HG02623 (cell line): Measurements from ENCODE around the gene EP400.
"Not testable (repeated sequence)": the region's sequence is repeated elsewhere in the genome, so short reads cannot be mapped to it uniquely, and the experiment has no call there.

Experiments used
- ATAC-seq: cut with Tn5 transposase; IDR thresholded peaks from one replicate; pipeline ENCODE4 v1.9.1; 2021; ENCODE audit warnings: moderate library complexity; ENCODE audit not compliant: unreplicated experiment

EP400 gene

DNA sequence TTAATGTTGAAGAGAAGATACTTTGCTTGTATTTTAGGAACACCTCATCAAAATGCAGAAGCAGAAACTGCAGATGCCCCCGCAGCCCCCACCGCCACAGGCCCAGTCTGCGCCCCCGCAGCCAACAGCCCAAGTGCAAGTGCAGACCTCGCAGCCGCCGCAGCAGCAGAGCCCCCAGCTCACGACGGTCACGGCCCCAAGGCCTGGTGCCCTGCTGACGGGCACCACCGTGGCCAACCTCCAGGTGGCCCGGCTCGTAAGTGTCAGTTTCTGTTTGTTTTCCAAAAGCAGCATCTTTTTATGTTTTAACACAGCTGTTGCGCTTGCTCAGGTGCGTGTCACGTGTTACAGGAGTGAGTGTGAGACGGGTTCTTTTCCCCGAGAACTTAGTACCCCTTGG, 114.9 kb downstream of the EP400 start:
- no peak for ATAC-seq

DNA sequence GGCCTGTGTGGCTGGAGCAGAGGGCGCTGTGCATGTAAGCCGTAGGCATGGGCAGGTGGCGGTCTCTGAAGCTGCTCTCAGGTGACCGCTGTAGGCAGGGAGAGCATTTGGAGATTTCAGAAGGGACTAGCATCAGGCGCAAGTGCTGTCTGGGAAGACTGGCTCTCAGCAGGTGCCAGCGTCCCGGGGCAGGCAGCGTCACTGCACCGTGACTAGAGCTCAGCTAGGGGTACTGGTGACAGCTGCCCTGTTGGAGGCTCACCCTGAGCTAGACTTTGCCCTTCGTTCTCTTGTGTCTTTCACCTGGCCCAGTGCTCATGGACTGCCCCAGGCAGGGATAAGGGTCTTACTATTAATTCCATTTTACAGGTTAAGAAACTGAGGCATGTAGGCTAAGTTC, 115.5 kb downstream of the EP400 start:
- ATAC-seq, result no peak

DNA sequence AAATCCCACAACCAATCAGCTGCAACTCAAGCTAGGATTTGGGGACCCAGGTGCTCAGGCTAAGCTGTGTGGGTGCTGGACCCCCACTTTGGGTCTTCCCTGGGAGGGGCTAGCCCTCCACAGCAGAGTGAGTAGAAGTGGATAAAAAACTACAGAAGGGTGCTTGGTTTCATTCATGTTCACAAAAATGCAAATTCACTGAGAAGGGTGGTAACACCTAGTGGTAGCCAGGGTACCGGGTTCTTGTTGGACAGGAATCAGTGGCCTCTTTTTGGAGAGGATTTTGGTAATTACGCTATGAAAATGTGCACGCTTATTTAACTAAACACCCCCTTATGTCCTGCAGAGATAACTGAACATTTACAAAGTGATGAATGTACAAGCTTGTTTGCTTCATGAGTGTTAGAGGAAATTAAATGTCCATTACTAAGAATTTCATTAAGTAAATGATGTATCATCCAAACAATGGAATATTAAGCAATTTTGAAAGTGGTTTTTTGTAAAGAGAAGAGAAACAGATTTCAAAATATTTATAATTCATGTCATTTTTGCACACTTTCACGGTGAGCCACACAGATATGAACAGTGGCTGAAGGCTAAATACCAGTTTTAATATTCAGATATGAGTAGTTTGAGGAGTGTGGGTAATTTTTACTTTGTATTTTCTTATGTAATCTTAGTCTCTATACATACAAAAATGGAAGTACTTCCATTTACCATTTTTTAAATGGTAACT, 116.0 kb downstream of the EP400 start:
- no peak for ATAC-seq

DNA sequence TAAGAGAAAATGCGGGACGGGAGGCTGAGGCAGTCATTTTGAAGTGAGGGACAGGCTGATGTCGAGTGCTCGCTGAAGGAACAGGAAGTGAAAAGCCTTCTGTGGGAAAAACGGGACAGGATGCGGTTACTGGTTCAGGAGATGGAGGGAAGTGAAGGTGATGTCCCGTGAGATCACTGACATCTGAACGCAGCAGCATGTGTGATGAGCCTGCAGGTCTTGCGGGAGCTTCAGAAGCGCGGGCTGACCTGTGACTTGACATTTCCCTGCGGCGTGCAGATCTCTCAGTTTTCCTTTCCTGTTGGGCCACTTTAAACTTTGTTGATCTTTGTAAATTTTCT, 116.6 kb downstream of the EP400 start:
- no peak for ATAC-seq

DNA sequence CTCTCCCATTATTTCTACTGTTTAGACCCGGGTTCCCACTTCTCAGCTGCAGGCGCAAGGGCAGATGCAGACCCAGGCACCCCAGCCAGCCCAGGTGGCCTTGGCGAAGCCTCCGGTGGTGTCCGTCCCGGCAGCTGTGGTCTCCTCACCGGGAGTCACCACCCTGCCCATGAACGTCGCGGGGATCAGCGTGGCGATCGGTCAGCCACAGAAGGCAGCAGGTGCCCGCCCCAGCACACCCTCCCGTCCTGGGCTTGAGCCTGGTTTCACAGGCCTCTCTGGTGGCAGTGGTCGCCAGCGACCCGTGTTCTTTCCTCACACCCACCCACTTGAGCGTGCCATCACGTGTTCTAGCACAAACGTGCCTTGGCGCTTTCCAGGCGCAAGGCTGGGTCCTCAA, 117.0 kb downstream of the EP400 start:
- no peak for ATAC-seq

DNA sequence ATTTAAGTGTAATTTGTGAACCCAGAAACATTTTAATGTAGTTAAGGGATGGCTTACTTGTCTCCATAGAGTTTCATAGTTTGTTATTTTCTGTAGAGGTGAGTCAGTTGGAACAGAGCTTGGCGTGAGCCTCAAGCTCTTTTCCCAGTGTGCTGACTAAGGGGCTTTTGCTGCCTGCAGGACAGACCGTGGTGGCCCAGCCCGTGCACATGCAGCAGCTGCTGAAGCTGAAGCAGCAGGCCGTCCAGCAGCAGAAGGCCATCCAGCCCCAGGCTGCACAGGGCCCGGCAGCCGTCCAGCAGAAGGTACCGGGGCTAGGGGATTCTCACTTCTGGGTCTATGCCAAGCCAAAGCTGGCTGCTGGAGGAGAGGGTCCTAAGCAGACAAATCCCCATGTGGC, 117.4 kb downstream of the EP400 start:
- ATAC-seq, result no peak

DNA sequence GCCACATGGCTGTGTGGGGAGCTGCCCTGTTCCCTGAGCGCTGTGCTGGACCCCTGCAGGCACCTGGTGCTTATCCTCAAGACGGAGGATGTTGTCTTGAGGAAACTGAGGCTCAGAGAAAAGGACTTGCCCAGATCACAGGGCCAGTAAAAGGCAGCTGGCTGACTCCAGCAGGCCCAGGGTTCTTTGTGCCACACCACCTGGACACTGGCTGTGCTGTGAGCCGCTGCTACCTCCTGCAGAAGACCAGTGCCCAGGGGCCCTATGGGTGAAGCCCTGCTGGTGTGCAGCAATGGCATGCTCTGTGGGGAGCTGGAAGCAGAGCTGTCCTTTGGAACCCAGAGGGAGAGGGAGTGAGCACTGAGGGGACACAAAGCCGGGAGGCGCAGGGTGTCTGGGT, 118.5 kb downstream of the EP400 start:
- ATAC-seq, result no peak

DNA sequence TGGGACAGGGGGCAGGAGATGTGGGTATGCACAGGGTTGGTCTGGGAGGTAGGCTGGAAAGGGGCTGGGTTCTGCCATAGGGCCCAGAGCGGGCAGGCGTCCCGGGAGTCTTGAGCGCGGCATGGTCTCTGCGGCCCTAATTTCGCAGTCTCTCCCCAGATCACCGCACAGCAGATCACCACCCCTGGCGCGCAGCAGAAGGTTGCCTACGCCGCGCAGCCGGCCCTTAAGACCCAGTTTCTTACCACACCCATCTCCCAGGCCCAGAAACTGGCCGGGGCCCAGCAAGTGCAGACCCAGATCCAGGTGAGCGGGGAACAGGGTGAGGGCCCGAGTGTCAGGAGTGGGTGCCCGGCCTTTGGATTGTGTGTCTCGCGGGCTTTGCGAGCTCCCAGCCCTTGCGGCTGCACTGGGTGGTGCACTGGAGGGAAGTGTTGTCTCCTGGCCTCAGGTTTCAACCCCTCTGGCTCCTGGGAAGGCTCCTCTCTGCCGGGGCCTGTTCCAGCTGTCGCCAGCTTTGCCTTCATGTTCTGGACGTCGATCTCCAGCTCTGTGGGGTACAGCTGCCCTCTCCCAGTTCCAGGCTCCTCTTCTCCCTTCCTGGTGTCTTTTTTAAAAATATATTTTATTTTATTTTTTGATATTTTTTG, 119.7 kb downstream of the EP400 start:
- ATAC-seq, result no peak

DNA sequence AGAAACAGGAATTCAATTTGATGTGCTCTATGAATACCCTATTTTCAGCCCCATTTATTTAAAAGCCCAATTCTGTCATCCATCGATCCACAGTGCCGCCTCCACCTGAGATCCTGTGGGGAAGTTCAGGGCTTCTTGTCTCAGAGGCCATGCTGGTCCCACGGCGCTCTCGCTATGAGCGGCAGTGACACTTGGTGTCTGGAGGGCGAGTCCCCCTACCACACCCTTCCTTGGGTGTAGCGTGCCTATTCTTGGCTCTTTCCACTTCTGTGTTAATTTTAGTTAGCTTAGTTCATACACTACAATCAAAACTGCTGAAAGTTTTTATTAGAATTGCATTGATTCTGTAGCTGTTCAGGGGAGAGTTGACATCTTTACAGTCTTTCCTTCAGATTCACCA, 120.6 kb downstream of the EP400 start:
- no peak for ATAC-seq

DNA sequence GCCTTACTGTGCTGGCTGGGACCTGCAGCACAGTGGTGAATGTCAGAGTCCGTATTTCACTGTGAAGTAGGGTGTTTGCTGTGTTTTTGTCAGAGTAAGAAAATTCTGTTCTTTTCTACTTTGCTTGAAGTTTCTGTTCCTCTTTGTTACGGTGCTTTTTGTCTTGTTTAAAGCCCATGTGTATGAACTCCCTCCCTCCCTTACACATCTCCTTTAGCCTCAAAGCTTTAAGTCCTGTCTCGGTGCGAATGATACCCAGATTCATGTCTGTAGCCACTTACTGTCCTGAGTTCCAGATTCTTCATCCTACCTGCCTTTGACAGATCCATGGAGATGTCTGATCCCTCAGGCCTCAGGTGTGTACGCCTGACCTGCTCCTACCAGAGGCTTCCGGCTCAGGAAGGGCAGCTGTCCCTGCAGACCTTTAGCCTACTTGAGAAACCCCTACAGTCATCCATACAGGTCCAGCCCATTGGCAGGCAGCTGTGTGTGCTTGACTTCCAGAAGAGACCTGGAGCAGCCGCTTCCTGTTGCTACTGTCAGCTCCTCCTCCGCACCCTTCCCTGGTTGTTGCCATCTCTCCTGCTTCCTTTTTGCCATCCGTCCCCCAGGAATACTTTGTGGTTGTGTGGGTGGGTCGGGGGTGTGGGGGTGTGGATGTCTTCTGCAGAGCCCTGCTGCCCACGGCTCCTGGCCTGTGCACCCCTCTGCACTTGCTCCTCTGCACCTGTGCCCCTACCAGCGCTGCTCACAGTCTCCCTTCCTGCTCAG, 121.5 kb downstream of the EP400 start:
- peak; percentile 84 for ATAC-seq

DNA sequence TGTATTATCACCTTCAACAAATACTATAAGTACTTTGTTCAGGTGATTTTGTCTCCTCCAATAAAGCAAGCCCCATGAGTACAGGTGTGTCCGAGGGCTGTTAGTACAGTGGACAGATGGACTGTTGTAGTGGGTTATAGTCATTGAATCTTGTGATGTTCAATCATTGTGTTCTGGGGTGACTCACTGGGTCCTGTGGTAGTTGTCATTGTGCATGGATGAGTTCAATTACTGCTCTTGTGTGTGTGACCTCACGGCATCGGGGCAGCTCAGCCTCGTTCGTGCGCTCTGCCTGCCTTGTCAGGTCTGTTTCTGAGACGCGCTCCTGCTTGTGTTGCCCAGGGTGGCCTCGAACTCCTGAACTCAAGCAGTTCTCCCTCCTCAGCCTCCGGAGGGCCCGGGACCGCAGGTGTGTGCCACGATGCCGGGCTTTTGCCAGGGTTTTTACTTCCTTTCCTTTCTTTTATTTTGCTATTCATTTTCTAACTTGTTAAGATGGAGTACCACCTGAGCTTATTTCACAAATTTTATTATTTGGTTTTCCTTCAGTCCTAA, 122.2 kb downstream of the EP400 start:
- ATAC-seq, result no peak

DNA sequence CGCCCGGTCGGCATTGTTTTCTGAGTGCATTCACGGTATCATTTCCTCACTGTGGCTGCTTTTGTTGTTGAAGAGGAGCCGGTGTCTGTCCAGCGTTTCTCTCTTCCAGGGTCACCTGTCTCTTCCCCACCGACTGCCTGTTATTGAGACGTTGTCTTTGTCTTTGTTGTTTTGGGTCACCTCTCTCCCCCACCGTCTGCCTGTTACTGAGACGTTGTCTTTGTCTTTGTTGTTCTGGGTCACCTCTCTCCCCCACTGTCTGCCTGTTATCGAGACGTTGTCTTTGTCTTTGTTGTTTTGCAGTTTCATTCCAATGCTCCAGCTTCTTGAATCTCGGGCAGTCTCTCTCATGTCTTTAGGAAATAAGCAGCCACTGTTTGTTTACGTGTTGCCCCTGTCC, 124.5 kb downstream of the EP400 start:
- no peak for ATAC-seq

DNA sequence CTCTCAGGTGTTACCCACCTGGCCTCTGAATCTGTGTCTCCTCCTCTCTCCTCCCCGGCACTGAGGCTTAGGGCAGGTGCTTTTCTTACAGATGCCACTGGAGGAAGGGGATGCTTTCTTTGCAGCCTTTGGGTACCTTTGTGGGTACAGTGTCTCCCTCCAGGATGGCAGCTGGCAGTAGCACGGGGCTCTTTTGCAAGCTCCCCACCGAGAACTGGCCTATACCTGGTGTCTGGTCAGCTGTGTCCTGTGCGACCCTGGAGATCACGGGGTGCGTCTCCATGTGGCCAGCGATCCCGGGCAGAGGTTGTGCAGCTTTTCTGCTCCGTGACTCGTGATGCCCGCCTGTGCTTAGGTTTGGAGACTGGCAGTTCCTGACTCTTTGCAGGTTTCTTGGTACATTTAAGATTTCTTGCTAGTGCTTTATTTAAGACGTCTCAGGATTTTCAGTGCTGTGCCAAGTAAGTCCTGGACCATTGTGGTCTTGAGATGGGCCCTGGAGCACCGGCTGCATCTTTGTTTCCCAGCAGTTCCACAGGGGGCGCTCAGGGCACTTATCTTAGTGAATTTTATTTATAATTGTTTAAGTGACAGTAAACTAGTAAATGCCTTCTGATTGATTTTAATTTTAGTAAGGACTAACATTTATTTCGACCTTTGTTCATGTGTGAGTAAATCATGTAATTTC, 125.4 kb downstream of the EP400 start:
- ATAC-seq, result no peak

DNA sequence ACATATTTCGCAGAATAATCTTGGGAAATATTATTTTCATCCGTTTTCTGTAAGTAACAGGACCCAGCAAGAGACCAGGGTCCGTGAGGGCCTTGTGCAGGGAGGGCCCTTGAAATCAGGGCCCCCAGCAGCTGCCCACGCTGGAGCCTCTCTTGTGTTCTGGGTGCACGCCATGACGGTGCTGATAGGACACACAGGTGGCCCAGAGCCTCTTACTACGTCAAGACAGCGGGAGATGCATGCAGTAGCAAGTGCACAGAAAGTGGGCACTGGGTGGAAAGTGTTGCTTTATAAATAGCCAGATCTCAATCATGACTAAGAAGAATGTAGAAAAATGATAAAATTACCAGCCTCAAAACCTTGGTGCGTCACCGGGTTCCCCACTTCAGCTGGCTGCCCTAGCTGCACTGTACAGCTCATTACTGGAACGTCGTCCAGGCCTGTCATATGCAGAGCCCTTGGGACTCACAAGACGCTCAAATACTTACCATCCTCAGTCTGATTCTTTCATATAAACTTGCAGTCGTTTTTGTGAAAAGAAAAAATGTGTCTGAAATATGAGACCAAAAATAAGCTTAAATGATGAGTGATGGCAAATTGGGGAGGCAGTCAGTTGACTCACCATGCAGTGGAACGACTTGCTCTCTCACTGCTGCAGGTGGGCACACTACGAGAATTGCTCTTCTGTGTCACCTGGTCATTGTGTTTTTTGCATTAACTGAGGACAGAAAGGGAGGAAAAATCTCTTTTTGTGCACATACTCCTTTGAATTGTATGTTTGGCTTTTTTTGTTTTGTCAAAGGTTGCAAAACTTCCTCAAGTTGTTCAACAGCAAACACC, 126.2 kb downstream of the EP400 start:
- no peak for ATAC-seq

DNA sequence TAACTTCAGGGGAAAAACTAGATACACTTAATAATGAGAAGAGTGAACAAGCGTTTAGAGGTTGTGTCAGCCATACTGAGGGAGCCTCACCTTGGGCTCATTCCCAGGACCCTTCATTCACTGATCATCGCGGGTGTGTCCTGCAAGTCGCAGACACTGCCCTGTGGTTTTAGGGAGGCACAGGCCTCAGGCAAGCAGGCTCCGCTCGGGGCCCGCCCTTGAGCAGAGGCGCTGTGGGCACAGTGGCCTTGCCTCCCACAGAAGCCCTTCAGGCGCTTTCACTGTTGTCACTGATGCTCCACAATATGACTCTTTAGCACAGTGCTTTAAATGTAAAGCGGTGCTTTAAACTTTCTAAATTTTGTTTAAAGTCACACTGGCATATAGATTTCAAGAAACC, 127.0 kb downstream of the EP400 start:
- ATAC-seq, result no peak

DNA sequence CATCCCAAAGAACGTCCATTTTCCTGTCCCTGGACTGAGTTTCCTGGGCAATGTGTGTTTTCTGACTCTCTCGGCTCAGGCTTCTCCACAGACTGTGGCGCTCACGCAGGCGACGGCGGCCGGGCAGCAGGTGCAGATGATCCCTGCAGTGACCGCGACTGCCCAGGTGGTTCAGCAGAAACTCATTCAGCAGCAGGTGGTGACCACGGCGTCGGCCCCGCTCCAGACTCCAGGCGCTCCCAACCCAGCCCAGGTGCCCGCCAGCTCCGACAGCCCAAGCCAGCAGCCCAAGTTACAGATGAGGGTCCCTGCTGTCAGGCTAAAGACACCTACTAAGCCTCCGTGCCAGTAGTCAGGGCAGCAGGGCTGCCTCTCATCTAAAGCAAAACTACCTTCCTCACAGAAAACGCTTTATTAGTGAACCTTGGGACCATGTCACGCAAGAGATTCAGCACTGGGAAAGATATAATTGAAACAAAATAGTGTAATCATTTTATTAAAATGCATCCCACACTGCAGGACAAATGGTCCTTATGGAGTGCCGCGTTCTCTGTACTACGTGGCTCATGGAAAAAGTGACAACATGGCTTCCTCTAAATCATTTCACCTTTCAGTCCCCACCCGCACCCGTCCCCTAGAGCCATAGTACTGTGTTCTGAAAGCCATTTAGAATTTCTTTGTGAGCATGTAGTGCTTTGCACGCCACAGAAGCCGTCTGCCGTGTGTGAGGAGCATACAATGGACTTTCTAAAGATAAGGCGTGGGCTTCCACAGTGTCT, 127.8 kb downstream of the EP400 start:
- ATAC-seq, result no peak

DNA sequence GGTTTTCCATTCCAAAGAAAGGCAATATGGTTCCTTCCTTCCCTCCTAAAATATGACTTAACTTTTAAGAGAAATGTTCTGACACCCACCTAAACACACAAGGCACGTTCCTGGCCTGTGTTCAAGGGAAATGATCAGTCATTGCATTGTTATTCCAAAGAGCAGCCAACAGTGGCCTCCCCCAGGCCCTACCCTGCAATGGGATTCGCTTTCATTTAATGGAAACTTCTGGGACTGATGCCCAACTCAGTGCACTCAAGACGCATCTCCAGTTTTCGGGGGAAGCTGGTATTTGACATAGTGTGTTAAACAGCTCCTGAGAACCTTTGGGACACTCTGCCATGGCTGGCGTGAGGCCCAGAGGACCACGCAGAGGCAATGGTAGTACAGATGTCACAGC, 128.4 kb downstream of the EP400 start:
- ATAC-seq, result no peak

DNA sequence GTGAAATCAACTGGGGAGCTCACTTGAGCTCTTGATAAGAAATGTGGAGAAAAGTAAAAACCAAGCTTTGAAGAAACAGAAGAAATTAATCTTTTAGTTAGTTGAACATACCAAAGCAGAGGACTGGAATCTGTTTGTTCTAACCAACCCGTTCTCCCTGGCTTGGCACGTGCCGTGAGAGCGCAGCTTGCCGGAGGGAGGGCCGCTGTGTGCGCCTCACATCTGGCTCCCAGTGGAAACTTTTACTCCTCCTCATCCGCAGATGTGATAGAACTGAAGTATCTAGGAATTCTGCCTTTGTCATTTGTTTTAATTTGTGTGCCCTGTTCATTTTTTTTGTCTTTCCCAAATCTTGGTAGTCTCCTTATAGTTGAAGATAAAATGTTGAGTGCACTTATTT, 129.5 kb downstream of the EP400 start:
- no peak for ATAC-seq

DNA sequence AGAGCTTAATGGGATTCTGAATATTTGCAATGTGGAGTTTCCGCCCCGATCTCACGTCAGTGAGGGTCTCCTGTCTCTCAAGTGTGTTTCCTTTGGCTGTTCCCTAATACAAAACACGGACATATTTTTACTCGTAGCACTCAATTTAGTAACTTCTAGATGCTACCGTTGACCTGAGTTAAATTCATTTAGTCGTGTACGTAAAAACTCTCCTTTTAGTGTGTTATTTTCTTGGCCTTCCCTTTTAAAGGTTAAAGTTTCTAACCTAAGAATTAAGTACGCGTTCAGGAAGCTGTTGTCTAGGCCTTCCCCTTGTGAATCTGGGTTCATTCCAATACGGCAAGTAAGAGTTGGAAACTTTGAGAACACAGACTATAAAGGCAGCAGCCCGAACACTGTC, 130.0 kb downstream of the EP400 start:
- no peak for ATAC-seq

DNA sequence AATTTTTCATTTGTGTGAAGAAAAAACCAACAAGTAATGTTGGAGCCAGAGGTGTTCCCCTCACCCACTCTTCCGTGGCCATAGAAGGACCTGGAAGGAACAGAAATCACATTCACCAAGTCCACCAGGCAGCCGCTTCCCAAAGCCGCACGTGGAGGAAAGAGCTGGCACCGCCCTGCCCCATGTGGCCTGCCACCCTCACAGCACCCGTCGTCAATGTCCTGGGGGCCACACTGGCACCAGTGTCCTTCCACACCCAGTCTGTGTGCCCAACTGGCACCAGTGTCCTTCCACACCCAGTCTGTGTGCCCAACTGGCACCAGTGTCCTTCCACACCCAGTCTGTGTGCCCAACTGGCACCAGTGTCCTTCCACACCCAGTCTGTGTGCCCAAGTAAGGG, 130.8 kb downstream of the EP400 start:
- not testable (repeated sequence) for ATAC-seq
